Measurements from ENCODE around the gene RPL36.

- TF ChIP-seq CTCF (IDR thresholded peaks at IDR 0.05) = no peak
- no peak for TF ChIP-seq POLR2A (IDR thresholded peaks at IDR 0.05)
Measured at GRCh38 chr19:5697022-5697889, 7.2 kb downstream of the RPL36 start.

Data from esophagus squamous epithelium (tissue), 4 donors.